Smooth muscle cell (in vitro differentiated cells): ENCODE measurements around the gene CHST2. TPM values are rescaled to one million over a fixed set of nuclear protein-coding genes. Genes with fewer than 3 reads are reported as not detected.

Experiments used
- DNase-seq: peaks from one replicate; lab custom pipeline; 2025; ENCODE audit not compliant: unreplicated experiment; lab: John Stamatoyannopoulos, UW
- H2AFZ ChIP-seq: fragments of 200-600 bp; sonication (generic); 2 replicates; pipeline ENCODE4 v1.6.0; 2016; ENCODE audit warnings: antibody characterized with exemption, low read depth, mild to moderate bottlenecking
- H3F3A ChIP-seq: fragments of 200-600 bp; sonication (generic); 2 replicates; pipeline ENCODE4 v1.6.0; 2017; ENCODE audit warnings: antibody characterized with exemption, low read depth
- H3K27ac ChIP-seq: fragments of 200-600 bp; sonication (generic); 2 replicates; pipeline ENCODE4 v1.5.1; 2016; ENCODE audit warnings: low read depth, mild to moderate bottlenecking
- H3K27me3 ChIP-seq: fragments of 200-600 bp; sonication (generic); 2 replicates; pipeline ENCODE4 v1.6.1; 2016; ENCODE audit warnings: low read depth, mild to moderate bottlenecking
- H3K36me3 ChIP-seq: fragments of 200-600 bp; sonication (generic); 2 replicates; pipeline ENCODE4 v1.5.1; 2016; ENCODE audit warnings: low read depth
- H3K4me1 ChIP-seq: fragments of 200-600 bp; sonication (generic); 2 replicates; pipeline ENCODE4 v1.5.1; 2016; ENCODE audit warnings: low read depth
- H3K4me2 ChIP-seq: fragments of 200-600 bp; sonication (generic); 2 replicates; pipeline ENCODE4 v1.6.0; 2016; ENCODE audit warnings: mild to moderate bottlenecking
- H3K4me3 ChIP-seq: fragments of 200-600 bp; sonication (generic); 2 replicates; pipeline ENCODE4 v1.5.1; 2016; ENCODE audit warnings: mild to moderate bottlenecking
- H3K79me2 ChIP-seq: fragments of 200-600 bp; sonication (generic); 2 replicates; pipeline ENCODE4 v1.6.0; 2016; ENCODE audit warnings: low read depth, mild to moderate bottlenecking
- H3K9ac ChIP-seq: fragments of 200-600 bp; sonication (generic); 2 replicates; pipeline ENCODE4 v1.6.0; 2016; ENCODE audit warnings: low read depth
- H3K9me3 ChIP-seq: fragments of 200-600 bp; sonication (generic); replicated peaks from 2 replicates; pipeline ENCODE4 v1.5.1; 2016; ENCODE audit warnings: low read depth
- H4K20me1 ChIP-seq: fragments of 200-600 bp; sonication (generic); 2 replicates; pipeline ENCODE4 v1.6.0; 2016; ENCODE audit warnings: low read depth
- WGBS: methylation state at CpG from one replicate; pipeline ENCODE4 v1.1.7; 2016; ENCODE audit warnings: low lambda C conversion rate; 5-methylcytosine and 5-hydroxymethylcytosine counted together
- polyA plus RNA-seq: library from polyadenylated mRNA; unstranded; fragments of >200 nt; fragmentation: Nextera tagmentation; extraction: Ambion mirVana; gene quantifications from 2 replicates; pipeline ENCODE4 v1.2.1, GENCODE V29; 2016
- total RNA-seq: library from RNA; depleted of rRNA; stranded (reverse); fragments of >200 nt; gene quantifications from 2 replicates; pipeline ENCODE4 v1.2.3, GENCODE V29; 2014
- TF ChIP-seq, protein P1 (sequence below): fragments of 200-600 bp; sonication (generic); IDR thresholded peaks from 2 replicates; pipeline ENCODE4 v1.5.1; 2017; ENCODE audit warnings: borderline replicate concordance, mild to moderate bottlenecking, antibody characterized with exemption; ENCODE audit not compliant: insufficient read depth, poor library complexity, severe bottlenecking

Gene CHST2
- total and polyA plus RNA-seq, 2 experiments from 2014 or later, result 10.4 to 16.0 TPM

- Histone ChIP-seq H3K27me3 (no peaks in the 10 kb centered on the region), H3K4me1 (no peaks in the 10 kb centered on the region), H3K9ac (no peak overlapping the region), H3K4me2 (no peak overlapping the region), H3K9me3 (no peaks in the 10 kb centered on the region), H3K79me2 (no peaks in the 10 kb centered on the region), H3K4me3 (no peak overlapping the region), H3F3A (peaks cover 2% of the 10 kb centered on the region), H2AFZ (no peak overlapping the region), H4K20me1 (no peaks in the 10 kb centered on the region), H3K27ac (no peak overlapping the region), H3K36me3 (no peaks in the 10 kb centered on the region)
- TF ChIP-seq, protein P1, sequence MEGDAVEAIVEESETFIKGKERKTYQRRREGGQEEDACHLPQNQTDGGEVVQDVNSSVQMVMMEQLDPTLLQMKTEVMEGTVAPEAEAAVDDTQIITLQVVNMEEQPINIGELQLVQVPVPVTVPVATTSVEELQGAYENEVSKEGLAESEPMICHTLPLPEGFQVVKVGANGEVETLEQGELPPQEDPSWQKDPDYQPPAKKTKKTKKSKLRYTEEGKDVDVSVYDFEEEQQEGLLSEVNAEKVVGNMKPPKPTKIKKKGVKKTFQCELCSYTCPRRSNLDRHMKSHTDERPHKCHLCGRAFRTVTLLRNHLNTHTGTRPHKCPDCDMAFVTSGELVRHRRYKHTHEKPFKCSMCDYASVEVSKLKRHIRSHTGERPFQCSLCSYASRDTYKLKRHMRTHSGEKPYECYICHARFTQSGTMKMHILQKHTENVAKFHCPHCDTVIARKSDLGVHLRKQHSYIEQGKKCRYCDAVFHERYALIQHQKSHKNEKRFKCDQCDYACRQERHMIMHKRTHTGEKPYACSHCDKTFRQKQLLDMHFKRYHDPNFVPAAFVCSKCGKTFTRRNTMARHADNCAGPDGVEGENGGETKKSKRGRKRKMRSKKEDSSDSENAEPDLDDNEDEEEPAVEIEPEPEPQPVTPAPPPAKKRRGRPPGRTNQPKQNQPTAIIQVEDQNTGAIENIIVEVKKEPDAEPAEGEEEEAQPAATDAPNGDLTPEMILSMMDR, result no peak
- WGBS, result 94% methylated on average over 6 of the region's 6 CpGs
- no peak for DNase-seq
Measured at GRCh38 chr3:143140550-143140949, 21.0 kb downstream of the CHST2 start.

DNA sequence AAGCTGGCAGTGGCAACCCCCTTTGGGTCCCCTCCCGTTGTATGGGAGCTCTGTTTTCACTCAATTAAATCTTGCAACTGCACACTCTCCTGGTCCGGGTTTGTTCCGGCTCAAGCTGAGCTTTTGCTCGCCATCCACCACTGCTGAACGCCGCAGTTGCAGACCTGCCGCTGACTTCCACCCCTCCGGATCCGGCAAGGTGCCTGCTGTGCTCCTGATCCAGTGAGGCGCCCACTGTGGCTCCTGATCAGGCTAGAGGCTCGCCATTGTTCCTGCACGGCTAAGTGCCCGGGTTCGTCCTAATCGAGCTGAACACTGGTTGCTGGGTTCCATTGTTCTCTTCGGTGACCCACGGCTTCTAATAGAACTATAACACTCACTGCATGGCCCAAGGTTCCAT, 22.8 kb downstream of the CHST2 start:
- no peak overlapping the region for H3K4me2 ChIP-seq
- H3F3A ChIP-seq, result no peaks in the 10 kb centered on the region
- TF ChIP-seq, protein P1, result no peak
- H3K27ac ChIP-seq, result no peak overlapping the region
- no peaks in the 10 kb centered on the region for H3K27me3 ChIP-seq
- H3K9ac ChIP-seq, result no peak overlapping the region
- H3K9me3 ChIP-seq, result no peaks in the 10 kb centered on the region
- no peaks in the 10 kb centered on the region for H4K20me1 ChIP-seq
- H3K4me3 ChIP-seq, result no peak overlapping the region
- no peaks in the 10 kb centered on the region for H3K79me2 ChIP-seq
- no peaks in the 10 kb centered on the region for H3K36me3 ChIP-seq
- no peak overlapping the region for H2AFZ ChIP-seq
- DNase-seq, result no peak
- WGBS, result 95% methylated on average over 17 of the region's 17 CpGs
- no peaks in the 10 kb centered on the region for H3K4me1 ChIP-seq

GRCh38 chr3:143145906-143146305, 26.3 kb downstream of the CHST2 start:
- Histone ChIP-seq H3K27ac (no peak overlapping the region), H3K79me2 (no peaks in the 10 kb centered on the region), H3F3A (no peaks in the 10 kb centered on the region), H3K4me3 (no peak overlapping the region), H2AFZ (no peak overlapping the region), H3K4me2 (no peak overlapping the region), H3K9me3 (no peaks in the 10 kb centered on the region), H4K20me1 (no peaks in the 10 kb centered on the region), H3K9ac (no peak overlapping the region), H3K27me3 (no peaks in the 10 kb centered on the region), H3K36me3 (no peaks in the 10 kb centered on the region), H3K4me1 (no peaks in the 10 kb centered on the region)
- TF ChIP-seq, protein P1, result no peak
- 83% methylated on average over 4 of the region's 4 CpGs for WGBS
- no peak for DNase-seq

DNA sequence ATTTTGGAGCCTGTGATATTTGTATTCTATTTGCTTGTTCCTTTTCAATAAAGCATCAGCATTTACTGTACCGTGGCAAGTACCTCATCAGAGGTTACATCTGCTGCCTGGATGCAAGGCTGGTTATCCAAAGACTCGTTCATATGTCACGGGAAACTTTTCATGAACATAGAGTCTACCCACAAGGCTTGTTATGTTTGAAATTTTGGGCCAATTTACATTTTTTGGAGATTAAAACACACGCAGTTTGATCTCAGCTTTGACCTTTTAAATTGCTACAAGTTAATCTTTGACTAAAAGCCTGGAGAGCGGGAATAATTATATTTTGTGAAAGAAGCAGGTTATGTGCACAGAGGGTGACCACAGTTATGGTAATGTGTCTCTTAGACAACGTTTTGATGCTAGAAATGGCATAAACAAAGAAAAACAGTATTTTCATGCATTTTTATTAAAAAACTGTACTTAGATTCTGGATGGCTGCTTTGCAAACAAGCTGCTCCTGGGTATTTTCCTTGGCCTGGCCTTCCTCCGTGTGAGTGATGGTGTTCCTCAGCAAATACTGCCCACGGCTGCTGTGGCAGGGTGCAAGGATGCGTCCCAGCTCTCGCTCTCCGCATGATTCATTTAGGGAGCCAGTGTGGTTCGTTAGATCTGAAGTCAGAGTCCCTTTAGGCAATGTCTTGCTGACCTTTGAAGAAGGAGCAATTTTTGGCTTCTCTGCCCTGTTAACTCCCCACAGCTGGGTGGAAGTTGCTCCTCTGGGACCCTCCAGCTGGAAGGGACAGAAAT, 27.1 kb downstream of the CHST2 start:
- Histone ChIP-seq H3K36me3 (no peaks in the 10 kb centered on the region), H4K20me1 (no peaks in the 10 kb centered on the region), H3K9ac (no peak overlapping the region), H3F3A (no peaks in the 10 kb centered on the region), H3K4me2 (no peak overlapping the region), H3K27ac (no peak overlapping the region), H3K4me1 (no peaks in the 10 kb centered on the region), H3K79me2 (no peaks in the 10 kb centered on the region), H3K9me3 (no peaks in the 10 kb centered on the region), H3K4me3 (no peak overlapping the region), H2AFZ (no peak overlapping the region), H3K27me3 (no peaks in the 10 kb centered on the region)
- no peak for DNase-seq
- WGBS, result 81% methylated on average over 12 of the region's 12 CpGs
- TF ChIP-seq, protein P1, result no peak
